GM18873 (cell line): ENCODE data around the gene PLEKHG5.
"Not testable (repeated sequence)": the region's sequence is repeated elsewhere in the genome, so short reads cannot be mapped to it uniquely, and the experiment has no call there.

Experiments
- ATAC-seq: cut with Tn5 transposase; IDR thresholded peaks from one replicate; pipeline ENCODE4 v1.9.1; 2021; ENCODE audit warnings: mild to moderate bottlenecking, moderate library complexity, moderate number of reproducible peaks; ENCODE audit not compliant: unreplicated experiment, low FRiP score

The PLEKHG5 gene

DNA sequence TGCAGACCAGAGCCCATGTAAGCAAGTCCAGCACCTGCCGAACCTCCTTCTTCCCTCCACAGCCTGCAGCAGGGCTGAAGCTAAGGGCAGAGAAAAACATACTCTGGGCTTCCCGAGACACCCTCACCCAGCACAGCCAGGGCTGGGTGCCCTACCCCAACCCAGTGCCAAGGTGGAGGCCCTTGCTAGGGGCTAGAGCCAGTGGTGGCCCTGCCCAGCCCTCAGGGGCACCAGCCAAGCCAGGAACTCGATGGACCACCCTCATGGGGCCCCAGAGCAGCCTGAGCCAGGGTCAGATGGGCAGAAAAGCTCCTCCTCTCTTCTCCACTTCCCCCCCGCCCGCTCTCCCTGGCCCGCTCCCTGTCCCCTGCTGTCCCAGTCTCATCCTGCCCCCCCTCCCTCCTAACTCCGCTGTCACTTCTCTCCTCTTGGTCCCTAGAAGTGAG, 41.4 kb downstream of the PLEKHG5 start:
- ATAC-seq, result no peak

DNA sequence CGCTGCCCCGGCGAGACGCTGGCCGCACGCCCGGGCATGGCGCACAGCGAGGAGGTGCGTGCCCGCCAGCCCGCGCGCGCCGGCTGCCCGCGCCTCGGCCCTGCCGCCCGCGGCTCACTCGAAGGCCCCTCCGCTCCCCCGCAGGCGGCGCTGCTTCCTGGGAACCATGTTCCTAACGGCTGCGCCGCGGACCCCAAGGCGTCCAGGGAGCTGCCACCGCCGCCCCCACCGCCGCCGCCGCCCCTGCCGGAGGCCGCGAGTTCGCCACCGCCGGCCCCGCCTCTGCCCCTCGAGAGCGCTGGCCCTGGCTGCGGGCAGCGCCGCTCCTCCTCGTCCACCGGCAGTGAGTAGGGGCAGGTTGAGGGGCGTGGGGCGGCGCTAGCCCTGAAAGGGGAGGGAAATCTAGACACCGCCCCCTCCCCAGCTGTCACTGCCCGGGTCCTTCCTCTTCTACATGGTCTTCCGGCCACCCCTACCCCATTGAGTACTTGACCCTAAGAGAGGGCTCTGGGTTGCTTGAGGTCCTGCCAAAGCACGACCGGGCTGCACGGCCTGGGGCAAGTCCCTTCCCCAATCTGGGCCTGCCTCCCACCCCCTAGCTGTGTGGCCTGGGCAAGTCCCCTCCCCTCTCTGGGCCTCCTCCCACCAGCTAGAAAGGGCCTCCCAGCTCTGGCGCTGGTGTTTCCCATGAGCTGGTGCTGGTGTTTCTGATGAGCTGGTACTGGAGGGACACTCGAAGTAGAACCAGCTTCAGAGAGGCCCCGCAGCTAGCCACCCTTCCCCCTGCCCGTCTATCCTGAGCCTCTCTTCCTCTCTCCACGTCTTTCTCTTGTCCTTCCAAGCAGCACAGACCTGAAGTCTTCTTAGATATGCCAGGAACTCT, 42.5 kb downstream of the PLEKHG5 start:
- no peak for ATAC-seq

DNA sequence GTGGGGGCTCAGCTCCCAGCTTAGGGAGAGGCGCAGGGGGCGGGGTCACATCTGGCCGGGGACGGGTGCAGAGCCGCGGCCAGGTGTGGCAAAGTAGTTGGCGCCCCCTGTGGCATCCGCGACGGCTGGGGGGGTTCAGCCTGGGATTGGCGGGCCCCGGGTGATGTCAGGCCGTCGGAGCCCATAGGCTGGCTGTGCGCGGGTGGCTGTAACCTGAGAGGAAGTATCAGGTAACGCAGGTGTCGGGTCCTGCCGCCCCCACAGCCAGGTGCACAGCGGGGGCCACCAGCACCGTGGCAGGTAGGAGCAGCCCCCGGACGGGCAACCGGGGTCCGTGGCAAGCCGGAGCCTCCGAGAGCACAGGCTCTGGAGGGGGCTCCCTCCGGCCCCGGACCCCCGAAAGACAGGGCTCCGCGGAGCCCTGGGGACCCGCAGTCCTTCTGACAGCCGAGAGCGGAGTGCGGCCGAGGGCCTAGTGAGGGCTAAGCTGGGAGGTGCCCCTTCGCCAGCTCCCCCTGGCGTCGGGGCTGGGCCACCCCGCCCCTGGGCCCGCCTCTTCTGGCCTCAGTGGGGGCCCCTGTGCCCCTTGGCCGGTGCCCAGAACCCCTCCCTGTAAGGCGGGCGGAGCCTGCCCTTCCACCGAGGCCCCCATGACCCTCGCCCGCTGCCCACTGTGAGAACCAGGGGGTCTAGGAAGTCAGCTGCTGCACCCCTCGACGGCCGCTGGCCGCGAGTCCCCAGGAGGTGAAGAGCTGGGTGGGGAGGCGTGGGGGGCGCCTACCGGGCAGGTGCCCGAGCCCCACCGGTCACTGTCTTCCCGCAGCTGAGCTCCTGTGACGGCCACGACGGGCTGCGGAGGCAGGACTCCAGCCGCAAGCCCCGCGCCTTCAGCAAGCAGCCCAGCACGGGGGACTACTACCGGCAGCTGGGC, 43.4 kb downstream of the PLEKHG5 start:
- no peak for ATAC-seq

DNA sequence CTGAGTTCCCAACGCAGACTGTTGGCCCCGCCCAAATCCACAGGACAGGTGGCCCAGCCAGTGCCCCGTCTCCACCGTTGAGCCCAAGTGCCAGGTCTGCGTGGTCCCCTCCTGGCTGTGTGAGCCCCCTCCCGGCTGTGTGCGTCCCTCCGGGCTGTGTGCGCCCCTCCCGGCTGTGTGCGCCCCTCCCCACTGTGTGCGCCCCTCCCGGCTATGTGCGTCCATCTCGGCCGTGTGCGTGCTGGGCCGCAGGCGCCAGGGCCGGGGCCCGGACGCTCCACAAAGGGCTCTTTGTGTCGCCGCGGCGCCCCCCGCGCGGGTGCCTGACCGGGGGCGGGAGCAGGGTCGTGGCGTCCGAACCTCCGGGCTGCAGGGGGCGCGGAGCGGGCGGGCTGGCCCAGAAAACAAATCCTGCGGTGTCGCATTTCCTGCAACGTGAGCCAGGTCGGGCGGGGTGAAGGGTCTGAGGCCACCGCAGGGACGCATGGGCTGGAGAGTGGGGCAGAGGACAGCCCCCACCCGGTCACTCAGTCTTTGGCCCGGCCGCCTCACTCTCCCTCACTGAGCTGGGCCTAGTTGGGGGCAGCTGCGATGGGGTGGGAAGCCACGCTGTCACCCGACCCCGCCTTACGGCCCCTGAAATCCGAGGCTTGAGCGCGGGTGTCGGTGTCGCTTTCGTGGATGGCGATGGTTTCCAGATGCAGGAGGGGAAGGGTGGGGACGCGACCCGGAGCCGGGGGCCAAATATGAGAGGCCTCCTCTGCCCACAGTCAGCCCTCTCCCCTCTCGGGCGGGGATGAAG, 44.2 kb downstream of the PLEKHG5 start:
- no peak for ATAC-seq

DNA sequence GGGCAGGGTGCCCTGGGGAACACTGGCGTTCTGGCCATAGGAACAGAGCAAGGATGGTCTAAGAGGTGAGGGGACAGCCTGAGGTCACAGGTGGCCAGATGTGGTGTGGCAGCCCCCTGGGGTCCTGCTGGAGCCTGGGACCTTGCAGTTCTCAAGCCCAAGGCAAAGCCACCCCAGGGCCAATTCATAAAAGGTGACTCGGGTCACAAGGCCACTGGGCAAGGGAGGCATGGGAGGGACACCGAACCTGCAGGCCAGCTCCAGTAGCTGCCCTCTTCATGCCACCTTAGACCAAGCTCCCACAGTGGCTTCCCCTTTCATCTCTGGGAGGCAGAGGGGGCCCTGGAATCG, 44.8 kb downstream of the PLEKHG5 start:
- no peak for ATAC-seq

DNA sequence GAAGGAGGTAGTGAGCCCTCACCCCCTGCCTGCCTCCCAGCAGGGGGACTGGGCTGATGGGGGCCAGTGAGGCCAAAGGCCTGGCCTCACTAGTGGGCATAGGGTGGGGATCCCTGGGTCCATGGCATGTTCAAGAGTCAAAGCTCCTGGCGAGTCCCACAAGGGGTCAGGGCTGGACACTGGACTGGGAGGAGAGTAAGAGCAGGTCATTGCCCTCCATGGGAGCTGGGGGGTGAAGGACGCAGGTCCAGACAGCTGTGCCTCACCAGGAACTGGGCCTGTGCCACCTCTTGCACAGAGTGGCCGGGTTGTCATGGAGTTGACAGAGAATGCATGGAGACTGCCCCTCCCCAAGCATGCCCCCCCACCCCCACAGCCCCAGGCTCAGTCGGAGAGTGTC, 45.5 kb downstream of the PLEKHG5 start:
- not testable (repeated sequence) for ATAC-seq

DNA sequence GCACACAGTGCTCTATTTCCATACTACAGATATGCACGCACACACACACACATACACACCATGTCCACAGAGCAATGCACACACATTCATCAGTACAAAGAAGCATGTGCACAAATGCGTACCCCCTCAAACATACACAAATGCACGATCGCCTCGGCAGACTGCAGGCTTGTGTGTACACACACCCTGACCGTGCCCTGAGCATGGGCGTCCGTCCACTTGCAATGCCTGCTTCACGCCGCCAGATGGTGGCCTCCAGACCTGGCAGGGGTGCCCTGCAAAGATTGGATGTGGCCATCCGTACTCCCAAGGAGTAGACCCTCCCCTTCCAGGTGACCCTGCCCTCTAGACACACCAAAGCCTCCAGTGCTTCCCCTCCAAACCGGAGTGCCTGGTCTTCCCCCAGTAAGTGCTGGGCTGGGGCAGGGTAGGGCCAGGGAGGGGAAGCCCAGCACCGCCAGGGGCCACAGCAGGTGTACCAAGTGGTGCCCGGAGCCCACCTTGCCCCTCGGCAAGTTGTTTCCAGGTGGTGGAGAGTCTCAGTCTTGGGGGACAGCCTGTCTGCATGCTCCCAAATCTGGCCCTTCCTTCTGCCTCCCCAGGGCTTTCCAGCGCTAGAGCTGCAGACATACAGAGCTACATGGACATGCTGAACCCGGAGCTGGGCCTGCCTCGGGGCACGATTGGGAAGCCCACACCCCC, 46.3 kb downstream of the PLEKHG5 start:
- ATAC-seq, result no peak

DNA sequence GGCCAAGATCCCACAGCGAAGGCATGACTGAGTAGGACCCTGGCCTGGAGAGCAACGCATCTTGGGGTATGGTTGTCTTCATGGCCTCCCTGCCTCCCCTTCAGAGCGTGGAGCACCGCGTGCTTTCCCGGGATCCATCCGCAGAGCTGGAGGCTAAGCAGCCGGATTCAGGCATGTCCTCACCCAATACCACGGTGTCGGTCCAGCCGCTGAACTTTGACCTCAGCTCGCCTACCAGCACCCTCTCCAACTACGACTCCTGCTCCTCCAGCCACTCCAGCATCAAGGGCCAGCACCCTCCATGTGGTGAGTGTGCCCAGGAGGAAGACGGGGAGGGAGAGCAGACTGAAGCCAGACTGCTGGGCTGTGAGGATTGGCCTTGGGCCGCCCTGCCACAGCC, 47.1 kb downstream of the PLEKHG5 start:
- ATAC-seq, result no peak

DNA sequence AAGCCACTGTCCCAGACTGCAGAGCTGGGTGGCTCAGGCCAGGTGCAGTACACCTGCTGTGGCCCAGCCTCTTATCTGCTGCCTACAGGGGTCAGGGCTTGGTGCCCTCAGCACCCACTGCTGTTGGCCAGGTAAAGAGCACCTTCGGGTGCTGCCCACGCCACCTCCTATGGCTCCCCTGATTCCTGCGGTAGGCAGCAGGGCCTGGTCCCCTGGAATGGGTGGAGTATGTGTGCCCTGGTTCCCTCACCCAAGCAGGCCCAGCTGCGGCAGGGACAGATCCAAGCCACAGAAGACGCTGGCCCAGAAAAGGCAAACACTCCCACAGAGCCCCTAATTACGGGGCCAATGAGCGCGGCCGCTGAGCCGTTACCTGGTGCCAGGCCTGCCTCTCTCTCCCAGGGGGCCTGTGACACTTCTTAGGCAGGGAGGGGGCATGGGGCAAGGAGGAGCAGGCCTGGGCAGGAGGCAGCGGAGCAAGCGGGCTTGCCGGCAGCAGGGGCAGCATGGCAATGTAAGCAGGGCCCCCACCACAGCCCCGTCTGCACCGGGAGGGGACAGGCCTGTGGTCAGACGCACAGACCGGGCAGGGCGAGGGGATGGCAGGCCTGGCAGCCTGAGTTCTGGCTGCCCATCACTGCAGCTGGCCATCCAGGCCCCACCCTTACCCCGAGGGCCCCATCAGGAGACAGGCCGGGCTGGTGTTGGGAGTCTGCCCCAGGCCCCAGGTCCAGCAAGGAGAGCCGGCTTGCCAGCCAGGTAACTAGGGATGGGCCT, 47.9 kb downstream of the PLEKHG5 start:
- no peak for ATAC-seq

DNA sequence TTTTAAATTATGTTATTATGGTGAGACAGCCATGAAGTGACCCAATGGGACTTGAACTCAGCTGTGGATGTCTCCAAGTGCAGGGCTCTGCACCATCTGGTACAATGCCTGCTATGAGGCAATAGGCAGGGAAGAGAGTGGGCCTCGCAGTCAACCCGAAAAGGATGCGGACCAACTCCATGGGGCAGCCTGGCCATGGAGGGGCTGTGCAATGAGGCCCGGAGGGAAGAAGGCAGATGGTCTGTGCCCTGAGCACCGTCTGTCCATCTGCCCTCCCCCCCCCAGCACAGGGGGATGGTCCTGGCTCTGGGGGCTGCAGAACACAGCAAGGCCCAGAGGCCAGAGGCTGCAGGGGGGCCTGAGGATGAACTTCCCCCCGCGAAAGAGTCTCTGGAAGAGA, 49.9 kb downstream of the PLEKHG5 start:
- ATAC-seq, result no peak

DNA sequence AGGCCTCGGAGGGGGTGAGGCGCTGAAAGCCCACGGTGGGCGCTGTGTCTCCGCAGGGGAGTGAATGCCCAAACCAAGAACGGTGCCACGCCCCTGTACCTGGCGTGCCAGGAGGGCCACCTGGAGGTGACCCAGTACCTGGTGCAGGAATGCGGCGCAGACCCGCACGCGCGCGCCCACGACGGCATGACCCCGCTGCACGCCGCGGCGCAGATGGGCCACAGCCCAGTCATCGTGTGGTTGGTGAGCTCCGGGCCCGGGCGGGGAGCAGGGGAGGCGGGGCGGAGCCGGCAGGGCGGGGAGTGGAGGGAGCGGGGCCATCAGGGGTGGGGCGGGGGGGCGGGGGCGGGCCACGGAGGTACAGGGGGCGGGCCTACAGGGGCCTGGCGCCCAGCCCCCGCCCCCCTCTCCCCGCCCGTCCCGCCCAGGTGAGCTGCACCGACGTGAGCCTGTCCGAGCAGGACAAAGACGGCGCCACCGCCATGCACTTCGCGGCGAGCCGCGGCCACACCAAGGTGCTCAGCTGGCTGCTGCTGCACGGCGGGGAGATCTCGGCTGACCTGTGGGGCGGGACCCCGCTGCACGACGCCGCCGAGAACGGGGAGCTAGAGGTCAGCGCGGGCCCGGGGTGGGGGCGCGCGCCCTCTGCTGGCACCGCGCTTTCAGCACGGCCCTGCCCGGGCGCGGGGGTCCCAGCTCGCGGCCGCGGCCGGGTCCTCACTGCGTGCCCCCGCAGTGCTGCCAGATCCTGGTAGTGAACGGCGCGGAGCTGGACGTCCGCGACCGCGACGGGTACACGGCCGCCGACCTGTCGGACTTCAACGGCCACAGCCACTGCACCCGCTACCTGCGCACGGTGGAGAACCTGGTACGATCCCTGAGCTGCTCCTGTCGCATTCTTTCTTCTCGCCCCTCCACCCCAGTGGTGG, 51.0 kb downstream of the PLEKHG5 start:
- ATAC-seq, result no peak

DNA sequence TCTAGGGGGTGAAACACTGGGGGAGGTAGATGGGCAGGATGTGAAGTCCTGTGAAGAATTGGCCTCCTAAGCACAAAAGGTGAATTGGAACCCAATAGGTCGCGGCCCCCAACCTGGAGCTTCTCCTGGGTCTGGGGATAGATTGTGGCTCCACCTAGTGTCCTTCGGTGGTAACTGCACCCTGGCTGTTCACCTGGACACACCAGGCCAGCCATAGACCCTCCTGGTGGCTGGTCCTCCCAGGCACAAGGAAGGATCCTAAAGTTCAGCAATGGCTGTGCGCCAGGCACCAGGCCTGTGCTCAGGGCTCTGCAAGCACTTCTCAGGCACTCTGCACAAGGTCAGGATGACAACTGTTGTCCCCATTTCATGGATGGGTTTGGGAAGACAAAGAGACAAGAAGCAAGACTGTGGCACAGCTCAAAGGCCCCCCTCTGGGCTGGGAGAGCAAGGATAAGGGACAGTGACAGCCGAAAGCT, 53.4 kb downstream of the PLEKHG5 start:
- no peak for ATAC-seq

DNA sequence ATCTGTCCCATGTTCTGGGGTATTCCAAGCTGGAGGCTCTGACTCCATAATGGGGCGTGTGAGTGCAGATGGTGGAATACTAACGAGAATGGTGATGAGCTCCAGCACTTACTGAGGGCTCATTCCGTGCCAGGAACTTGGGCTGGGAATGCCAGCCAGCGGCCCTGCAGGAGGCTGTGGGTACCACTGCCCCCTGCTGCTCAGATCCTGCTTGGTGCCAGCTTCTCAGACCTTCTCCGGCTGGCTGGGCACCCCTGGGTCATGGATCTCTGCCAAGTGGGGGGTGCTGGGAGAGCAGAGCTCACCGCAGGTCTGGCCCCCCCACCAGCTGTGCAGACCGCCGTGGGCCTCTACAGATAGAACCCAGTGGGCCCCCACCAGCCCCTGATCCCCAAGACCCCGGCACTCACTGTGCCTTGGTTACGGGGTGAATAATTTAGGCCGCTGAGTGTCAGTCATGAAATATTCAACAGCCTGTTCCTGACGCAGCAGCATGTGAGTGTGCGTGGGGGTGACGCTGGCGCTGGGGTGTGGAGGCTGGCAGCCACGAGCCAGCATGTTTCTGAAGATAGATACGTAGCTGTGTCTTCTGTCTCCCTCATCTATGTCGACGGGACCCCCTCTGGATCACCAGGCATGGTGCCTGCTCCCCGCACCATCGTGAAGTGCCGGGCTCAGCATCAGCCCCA, 54.3 kb downstream of the PLEKHG5 start:
- not testable (repeated sequence) for ATAC-seq

DNA sequence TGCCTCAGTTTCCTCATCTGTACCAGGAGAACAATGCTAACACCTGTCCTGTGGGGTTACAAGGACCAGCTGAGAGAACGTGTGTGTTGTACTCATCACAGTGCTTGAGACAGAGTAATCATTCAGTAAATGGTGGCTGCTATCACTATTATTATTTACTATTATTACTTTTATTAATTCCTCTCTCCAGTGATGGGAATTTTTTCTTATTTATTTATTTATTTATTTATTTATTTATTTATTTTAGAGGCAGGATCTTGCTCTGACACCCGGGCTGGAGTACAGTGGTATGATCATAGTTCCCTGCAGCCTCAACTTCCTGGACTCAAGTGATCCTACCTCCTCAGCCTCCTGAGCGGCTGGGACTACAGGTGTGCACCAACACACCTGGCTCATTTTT, 55.2 kb downstream of the PLEKHG5 start:
- not testable (repeated sequence) for ATAC-seq

DNA sequence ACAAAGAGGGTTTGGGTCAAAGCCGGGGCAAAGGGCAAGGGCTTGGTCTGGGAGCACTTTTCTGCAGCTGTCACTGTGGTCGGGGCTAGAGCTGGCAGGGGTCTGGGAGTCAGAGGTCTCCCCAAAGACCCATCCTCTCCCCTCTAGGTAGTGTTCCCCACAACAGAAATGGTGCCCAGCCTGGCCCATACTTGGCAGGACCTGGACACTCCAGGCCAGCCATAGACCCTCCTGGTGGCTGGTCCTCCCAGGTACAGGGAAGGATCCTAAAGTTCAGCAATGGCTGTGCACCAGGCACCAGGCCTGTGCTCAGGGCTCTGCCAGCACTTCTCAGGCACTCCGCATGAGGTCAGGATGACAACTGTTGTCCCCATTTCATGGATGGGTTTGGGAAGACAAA, 55.9 kb downstream of the PLEKHG5 start:
- ATAC-seq, result no peak

DNA sequence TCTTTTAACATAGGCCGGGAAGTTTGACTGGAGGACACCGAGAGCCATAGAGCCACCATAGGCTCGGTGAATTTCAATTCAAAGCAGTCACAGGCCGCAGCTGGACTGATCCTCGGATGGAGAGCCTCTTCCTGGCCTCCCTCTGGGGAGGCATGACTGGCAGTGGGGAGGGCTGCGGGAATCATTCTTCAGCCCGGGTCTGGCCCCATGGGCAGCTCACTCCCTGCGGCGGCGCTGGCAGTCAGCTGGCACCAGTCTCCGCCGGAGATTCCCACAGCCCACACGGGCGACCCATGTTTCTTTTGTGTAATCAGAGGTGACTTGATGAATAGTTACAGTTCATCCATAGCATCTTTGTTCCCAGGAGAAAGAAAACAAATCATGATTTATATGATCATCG, 56.3 kb downstream of the PLEKHG5 start:
- ATAC-seq, result no peak

DNA sequence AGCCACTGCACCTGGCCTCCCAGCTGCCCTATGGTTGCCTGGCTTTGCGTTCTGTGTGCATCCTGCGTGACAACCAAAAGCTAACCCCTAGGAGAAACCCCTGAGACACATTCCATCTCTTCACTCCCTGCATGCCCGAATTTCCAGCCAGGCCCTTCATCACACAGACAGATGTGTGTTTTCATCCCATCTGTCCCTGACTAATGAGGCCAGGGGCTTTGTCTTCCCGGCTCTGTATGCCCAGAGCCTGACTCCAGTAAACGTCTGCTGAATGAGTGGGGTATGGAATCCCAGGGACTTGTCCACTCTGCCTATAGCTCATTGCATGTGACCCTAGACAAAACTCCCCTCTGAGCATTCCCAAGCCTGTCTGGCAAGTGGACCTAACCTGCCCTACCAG, 57.3 kb downstream of the PLEKHG5 start:
- no peak for ATAC-seq
